ENCODE measurements around the gene ARHGAP6.

ARHGAP6 gene

DNA sequence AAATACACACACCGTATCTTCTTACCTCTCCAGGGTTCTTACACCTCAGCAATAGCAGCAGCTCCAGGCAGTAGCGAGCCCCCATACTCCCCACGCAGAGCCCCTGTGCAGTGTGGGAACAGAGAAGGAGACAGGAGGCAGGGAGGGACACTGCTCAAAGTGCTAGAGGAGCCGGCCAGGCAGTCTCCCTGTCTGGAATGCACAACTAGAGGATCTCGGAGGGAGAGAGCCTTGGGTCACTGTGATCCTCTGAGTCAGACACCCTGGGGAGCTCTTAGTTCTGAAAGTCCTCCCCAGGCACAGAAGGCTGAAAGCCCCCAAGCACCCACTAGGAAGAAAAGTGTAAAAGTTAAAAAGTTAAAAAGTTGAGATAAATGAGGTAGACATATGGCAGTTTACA, 356.5 kb downstream of the ARHGAP6 start:
- no peak for TF ChIP-seq POLR2A (IDR thresholded peaks at IDR 0.05; ENCODE audit: extremely low read depth, insufficient read length)
- TF ChIP-seq MYC (IDR thresholded peaks at IDR 0.05; ENCODE audit: low read depth, low read length): no peak
- TF ChIP-seq, protein P1, sequence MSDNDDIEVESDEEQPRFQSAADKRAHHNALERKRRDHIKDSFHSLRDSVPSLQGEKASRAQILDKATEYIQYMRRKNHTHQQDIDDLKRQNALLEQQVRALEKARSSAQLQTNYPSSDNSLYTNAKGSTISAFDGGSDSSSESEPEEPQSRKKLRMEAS (IDR thresholded peaks at IDR 0.05; ENCODE audit: low read depth, low read length): no peak
- TF ChIP-seq, protein P2, sequence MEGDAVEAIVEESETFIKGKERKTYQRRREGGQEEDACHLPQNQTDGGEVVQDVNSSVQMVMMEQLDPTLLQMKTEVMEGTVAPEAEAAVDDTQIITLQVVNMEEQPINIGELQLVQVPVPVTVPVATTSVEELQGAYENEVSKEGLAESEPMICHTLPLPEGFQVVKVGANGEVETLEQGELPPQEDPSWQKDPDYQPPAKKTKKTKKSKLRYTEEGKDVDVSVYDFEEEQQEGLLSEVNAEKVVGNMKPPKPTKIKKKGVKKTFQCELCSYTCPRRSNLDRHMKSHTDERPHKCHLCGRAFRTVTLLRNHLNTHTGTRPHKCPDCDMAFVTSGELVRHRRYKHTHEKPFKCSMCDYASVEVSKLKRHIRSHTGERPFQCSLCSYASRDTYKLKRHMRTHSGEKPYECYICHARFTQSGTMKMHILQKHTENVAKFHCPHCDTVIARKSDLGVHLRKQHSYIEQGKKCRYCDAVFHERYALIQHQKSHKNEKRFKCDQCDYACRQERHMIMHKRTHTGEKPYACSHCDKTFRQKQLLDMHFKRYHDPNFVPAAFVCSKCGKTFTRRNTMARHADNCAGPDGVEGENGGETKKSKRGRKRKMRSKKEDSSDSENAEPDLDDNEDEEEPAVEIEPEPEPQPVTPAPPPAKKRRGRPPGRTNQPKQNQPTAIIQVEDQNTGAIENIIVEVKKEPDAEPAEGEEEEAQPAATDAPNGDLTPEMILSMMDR (IDR thresholded peaks at IDR 0.05; ENCODE audit: low read depth, low read length): no peak
- no peak for DNase-seq (ENCODE audit: low read depth)

DNA sequence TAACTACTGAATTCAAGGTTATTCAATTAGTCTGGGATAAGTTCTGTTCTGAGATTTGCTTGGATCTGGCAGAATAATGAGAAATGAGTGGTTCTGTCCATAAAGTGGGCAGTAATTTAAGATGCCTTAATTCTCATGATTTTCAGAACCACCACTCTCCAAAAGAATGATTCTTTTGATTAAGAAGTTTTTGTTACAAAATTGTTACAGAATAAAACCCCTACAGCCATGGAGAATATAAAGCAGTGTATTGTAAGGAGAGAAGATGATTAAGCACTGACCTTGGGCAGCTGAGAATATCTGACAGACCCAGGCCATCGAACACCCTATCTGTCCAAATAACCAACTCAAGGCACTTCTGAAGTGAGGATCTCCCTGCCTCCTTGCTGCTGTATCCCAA, 360.1 kb downstream of the ARHGAP6 start:
- no peak for DNase-seq (ENCODE audit: low read depth)
- no peak overlapping the region for H3K4me3 ChIP-seq (ENCODE audit: low read depth, low read length)
- TF ChIP-seq, protein P2 (IDR thresholded peaks at IDR 0.05; ENCODE audit: low read depth, low read length): no peak
- TF ChIP-seq MYC (IDR thresholded peaks at IDR 0.05; ENCODE audit: low read depth, low read length) (no peak), POLR2A (IDR thresholded peaks at IDR 0.05; ENCODE audit: extremely low read depth, insufficient read length) (no peak)
- TF ChIP-seq, protein P1 (IDR thresholded peaks at IDR 0.05; ENCODE audit: low read depth, low read length): no peak

More for the DNA sequence above, 356.5 kb downstream of the ARHGAP6 start:
- no peak overlapping the region for H3K4me3 ChIP-seq (ENCODE audit: low read depth, low read length)

DNA sequence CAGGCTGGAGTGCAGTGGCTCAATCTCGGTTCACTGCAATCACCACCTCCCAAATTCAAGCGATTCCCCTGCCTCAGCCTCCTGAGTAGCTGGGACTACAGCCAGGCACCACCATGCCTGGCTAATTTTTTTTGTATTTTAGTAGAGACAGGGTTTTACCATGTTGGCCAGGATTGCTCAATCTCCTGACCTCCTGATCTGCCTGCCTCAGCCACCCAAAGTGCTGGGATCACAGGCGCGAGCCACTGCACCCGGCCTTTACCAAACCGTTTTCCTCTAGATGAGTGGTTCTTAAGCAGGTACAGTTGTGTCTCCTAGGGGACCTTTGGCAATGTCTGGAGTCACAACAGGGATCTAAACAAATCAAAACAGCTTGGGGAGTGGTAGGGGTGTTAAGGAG, 360.9 kb downstream of the ARHGAP6 start:
- TF ChIP-seq, protein P1 (IDR thresholded peaks at IDR 0.05; ENCODE audit: low read depth, low read length): no peak
- no peak overlapping the region for H3K4me3 ChIP-seq (ENCODE audit: low read depth, low read length)
- no peak for DNase-seq (ENCODE audit: low read depth)

DNA sequence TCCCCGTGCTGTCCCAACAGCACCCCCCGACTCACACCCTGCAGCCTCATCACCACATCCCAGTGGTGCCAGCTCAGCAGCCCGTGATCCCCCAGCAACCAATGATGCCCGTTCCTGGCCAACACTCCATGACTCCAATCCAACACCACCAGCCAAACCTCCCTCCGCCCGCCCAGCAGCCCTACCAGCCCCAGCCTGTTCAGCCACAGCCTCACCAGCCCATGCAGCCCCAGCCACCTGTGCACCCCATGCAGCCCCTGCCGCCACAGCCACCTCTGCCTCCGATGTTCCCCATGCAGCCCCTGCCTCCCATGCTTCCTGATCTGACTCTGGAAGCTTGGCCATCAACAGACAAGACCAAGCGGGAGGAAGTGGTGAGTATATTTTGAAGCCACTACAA, 367.1 kb downstream of the ARHGAP6 start:
- no peak overlapping the region for H3K4me3 ChIP-seq (ENCODE audit: low read depth, low read length)
- TF ChIP-seq, protein P1 (IDR thresholded peaks at IDR 0.05; ENCODE audit: low read depth, low read length): no peak
- TF ChIP-seq, protein P2 (IDR thresholded peaks at IDR 0.05; ENCODE audit: low read depth, low read length): no peak
- no peak for TF ChIP-seq POLR2A (IDR thresholded peaks at IDR 0.05; ENCODE audit: extremely low read depth, insufficient read length)
- TF ChIP-seq MYC (IDR thresholded peaks at IDR 0.05; ENCODE audit: low read depth, low read length): no peak
- DNase-seq (ENCODE audit: low read depth): no peak

DNA sequence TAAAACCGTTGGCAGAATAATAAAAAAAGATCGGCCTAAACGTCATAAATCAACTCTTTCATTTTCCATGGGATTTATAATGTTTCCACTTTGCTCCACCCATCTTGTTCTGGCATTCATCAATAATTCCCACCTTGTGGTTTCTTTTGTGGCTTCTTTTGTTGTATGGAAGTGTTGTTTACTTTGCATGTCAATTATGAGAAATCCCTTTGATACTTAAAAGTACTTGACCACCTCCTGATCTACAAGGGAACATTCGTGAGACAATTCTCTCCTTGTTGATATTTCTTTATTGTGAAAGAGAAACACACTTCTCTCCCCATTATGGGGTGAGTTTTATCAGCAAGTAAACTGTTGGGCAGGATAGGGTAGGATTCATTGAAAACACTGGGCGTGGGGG, 369.7 kb downstream of the ARHGAP6 start:
- TF ChIP-seq, protein P1 (IDR thresholded peaks at IDR 0.05; ENCODE audit: low read depth, low read length): no peak
- no peak for TF ChIP-seq POLR2A (IDR thresholded peaks at IDR 0.05; ENCODE audit: extremely low read depth, insufficient read length)
- TF ChIP-seq MYC (IDR thresholded peaks at IDR 0.05; ENCODE audit: low read depth, low read length): no peak
- TF ChIP-seq, protein P2 (IDR thresholded peaks at IDR 0.05; ENCODE audit: low read depth, low read length): no peak
- H3K4me3 ChIP-seq (ENCODE audit: low read depth, low read length): no peak overlapping the region
- DNase-seq (ENCODE audit: low read depth): no peak

DNA sequence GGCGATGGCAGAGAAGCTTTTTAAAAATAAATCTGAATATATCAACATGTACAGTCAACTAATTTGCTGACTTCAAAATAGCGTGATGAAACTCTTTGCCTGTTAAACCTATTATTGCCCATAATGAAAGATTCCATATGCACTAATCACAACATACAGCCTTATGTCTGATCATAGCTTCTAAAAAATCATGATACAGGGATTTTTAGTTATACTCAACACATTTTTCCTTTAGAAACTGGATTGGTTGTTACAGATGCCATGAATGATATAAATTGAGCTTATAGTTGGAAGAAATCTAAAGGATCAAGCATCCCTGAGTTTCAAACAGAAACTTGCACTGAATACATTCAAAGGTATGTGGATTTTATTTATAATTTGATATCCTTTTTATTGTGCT, 372.6 kb downstream of the ARHGAP6 start, which contains the start of gene AMELX:
AMELX (plus strand) TSS at position 301 of the 400 bp plus-strand sequence. CDS start 1,376 bp downstream, outside the sequence.
- no peak for DNase-seq (ENCODE audit: low read depth)
- TF ChIP-seq, protein P2 (IDR thresholded peaks at IDR 0.05; ENCODE audit: low read depth, low read length): no peak
- no peak for TF ChIP-seq POLR2A (IDR thresholded peaks at IDR 0.05; ENCODE audit: extremely low read depth, insufficient read length)
- TF ChIP-seq, protein P1 (IDR thresholded peaks at IDR 0.05; ENCODE audit: low read depth, low read length): no peak
- H3K4me3 ChIP-seq (ENCODE audit: low read depth, low read length): no peak within 1 kb of the TSS
